BE2C (cell line): Measurements from ENCODE around the gene SLC6A7.

Experiments used
- DNase-seq: peaks from one replicate; pipeline ENCODE4 v3.0.0-alpha.2; 2020
- H3K27me3 ChIP-seq: fragments of 250-450 bp; sonication (Bioruptor Pico); 2 replicates; pipeline ENCODE4 v1.5.1; 2020; ENCODE audit warnings: mild to moderate bottlenecking
- H3K36me3 ChIP-seq: fragments of 250-450 bp; sonication (Bioruptor Pico); 2 replicates; pipeline ENCODE4 v1.5.1; 2020; ENCODE audit warnings: mild to moderate bottlenecking
- H3K4me1 ChIP-seq: fragments of 250-450 bp; sonication (Bioruptor Pico); 2 replicates; pipeline ENCODE4 v1.5.1; 2020
- H3K4me3 ChIP-seq: 2 replicates; pipeline ENCODE4 v1.5.1; 2011; ENCODE audit warnings: low read depth, low read length
- H3K9me3 ChIP-seq: fragments of 250-450 bp; sonication (Bioruptor Pico); 2 replicates; pipeline ENCODE4 v1.5.1; 2020
- TF ChIP-seq, protein P1 (sequence below): IDR thresholded peaks from 2 replicates; pipeline ENCODE4 v1.5.1; 2012; ENCODE audit warnings: mild to moderate bottlenecking, low read depth, low read length

Gene SLC6A7

DNA sequence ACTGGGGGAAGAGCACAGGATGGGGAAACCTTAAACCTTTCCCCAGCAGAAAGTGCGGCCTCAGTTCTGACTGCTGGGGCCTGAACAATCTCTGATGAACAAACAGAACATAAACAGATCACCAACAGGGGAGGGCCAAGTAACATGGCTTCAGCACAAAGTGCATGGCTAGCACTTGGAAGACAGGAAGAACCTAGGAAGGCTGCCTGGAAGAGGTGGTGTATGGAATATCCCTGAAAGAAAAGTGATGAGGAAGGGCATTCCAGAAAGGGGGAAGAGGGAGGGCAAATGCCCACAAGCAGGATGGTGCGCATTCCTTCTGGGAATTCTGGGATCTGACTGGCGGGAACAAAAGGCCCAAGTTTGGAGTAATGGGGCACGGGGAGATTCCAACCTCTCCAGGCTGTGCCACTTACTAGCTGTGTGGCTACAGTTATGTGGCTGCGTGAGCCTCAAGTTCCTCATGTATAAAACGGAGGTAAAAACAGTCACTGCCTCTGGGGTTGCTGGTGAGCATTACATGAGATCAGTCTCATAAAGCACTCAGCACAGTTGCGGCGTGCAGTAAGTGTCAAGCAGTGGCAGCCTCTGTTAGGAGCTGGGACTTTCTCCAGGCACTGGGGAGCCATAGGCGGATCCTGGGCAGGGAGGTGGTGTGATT lies 35.8 kb upstream of the SLC6A7 start:
- peaks cover 37% of the 10 kb centered on the region for H3K4me1 ChIP-seq
- H3K36me3 ChIP-seq: peaks cover 5% of the 10 kb centered on the region; the same call in 1 of the 2 replicates
- no peaks in the 10 kb centered on the region for H3K27me3 ChIP-seq
- TF ChIP-seq, protein P1, sequence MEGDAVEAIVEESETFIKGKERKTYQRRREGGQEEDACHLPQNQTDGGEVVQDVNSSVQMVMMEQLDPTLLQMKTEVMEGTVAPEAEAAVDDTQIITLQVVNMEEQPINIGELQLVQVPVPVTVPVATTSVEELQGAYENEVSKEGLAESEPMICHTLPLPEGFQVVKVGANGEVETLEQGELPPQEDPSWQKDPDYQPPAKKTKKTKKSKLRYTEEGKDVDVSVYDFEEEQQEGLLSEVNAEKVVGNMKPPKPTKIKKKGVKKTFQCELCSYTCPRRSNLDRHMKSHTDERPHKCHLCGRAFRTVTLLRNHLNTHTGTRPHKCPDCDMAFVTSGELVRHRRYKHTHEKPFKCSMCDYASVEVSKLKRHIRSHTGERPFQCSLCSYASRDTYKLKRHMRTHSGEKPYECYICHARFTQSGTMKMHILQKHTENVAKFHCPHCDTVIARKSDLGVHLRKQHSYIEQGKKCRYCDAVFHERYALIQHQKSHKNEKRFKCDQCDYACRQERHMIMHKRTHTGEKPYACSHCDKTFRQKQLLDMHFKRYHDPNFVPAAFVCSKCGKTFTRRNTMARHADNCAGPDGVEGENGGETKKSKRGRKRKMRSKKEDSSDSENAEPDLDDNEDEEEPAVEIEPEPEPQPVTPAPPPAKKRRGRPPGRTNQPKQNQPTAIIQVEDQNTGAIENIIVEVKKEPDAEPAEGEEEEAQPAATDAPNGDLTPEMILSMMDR: no peak; the same call in 1 of the 2 replicates
- no peaks in the 10 kb centered on the region for H3K9me3 ChIP-seq
- peak; percentile 64 for DNase-seq
- H3K4me3 ChIP-seq: peak overlapping the region; percentile 85

DNA sequence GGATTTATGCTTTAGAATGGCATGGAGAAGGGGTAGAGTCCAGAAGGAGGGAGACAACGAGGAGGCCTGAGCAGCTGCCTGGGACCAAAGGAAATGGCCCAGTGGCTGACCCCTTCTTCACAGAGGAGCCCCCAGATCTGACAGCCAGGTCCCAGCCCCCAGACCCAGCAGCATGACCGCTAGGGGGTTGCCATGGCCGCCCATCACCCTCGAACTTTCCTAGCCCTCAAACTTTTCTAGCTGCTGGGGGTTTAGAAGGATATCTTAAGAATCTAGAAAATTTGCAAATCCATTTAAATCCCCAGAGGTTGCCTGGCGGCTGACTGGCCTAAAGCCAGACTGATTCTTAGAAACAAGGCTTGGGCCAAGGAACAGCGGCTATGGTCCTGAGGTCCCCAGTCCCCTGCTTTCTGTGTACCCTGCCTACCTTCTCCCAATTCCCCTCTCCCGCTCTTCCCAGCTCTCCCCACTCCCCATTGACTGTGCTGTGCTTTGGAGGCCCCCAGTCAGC lies 35.2 kb upstream of the SLC6A7 start:
- peak overlapping the region; percentile 85 for H3K4me3 ChIP-seq
- peaks cover 40% of the 10 kb centered on the region for H3K4me1 ChIP-seq
- H3K9me3 ChIP-seq: no peaks in the 10 kb centered on the region
- H3K36me3 ChIP-seq: peaks cover 5% of the 10 kb centered on the region; the same call in 1 of the 2 replicates
- DNase-seq: no peak
- TF ChIP-seq, protein P1: peak; percentile 25; the same call in 1 of the 2 replicates
- no peaks in the 10 kb centered on the region for H3K27me3 ChIP-seq

DNA sequence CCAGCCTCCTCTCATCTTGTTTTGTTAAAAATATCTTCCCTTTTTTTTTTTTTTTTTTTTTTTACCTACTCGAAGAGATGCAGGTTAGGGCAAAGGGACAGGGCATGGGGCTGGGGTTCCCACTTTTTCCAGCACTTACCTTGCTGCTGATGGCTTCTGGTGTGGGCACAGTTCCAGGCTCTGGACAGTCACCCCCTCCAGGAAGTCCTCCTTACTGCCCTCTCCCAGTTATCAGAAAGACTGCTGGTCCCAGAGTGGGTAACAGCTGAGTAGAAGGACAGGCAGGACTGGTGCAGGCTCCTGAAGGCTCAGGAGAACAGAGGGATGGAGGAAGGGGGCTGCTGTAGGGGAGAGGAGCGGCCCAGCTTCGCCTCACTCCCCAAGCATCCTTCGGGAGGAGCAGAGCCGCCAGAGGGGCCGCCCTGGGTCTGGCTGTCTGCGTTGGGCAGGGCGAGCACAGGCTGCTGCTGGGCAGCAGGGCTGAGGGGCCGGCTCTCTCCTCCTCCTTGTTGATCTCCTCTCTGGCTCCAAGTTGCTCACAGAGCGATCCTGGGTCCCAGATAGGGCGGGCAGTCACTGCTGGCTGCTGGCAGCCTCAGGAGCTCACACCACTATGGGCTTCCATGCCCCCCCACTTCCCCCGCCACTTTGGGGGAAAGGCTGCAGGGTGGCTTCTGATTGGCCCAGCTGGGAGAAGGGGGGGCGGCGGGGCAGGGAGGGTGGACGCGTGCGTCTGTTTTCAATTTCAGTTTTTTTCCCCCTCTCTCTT lies 34.4 kb upstream of the SLC6A7 start, which contains the start of gene PDGFRB:
PDGFRB (minus strand) TSS at position 588 of the 769 bp plus-strand sequence. CDS start 18,798 bp downstream, outside the sequence.
- TF ChIP-seq, protein P1: no peak
- peak; percentile 95 for DNase-seq
- peak within 1 kb of the TSS; percentile 85 for H3K4me3 ChIP-seq

DNA sequence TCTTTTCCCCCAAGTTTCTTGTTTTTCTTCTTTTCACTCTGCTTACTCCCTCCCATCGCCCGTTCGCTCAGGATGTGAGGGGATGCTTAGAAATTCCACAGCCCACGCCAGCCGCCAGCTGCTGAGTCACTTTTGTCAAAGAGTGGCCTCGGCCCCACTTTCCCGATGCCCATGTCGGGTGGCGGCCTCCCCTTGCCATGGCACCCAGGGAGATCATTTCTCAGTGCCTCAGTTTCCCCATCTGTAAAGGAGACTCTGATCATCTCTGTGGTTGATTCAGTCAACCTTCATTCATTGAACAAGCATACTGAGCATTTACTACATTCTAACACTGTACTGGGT lies 33.9 kb upstream of the SLC6A7 start:
- peak overlapping the region; percentile 85 for H3K4me3 ChIP-seq
- TF ChIP-seq, protein P1: no peak
- H3K4me1 ChIP-seq: peaks cover 51% of the 10 kb centered on the region
- no peak for DNase-seq
- peaks cover 5% of the 10 kb centered on the region; the same call in 1 of the 2 replicates for H3K36me3 ChIP-seq
- no peaks in the 10 kb centered on the region for H3K27me3 ChIP-seq
- H3K9me3 ChIP-seq: no peaks in the 10 kb centered on the region

More for the DNA sequence above, 34.4 kb upstream of the SLC6A7 start, which contains the start of gene PDGFRB:
- Histone ChIP-seq H3K36me3 (peaks cover 5% of the 10 kb centered on the region; the same call in 1 of the 2 replicates), H3K9me3 (no peaks in the 10 kb centered on the region), H3K27me3 (no peaks in the 10 kb centered on the region), H3K4me1 (peaks cover 48% of the 10 kb centered on the region)

DNA sequence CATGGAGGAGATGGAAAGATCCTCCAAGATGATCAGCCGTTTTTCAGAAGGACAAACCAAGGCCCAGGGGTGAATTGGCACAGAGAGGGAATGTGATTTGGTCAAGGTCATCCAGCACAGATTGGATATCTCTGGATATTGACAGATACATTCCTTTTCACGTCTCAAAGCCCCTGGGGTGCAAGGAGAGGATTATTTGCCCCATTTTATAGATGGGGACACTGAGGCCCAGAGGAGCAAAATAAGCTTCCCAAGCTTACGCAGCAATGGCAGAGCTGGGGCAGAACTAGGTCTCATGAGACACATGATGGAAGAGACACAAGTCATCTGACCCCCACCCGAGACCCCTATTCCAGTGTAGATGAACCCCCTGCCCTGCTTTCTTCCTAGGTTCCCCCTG lies 33.3 kb upstream of the SLC6A7 start:
- DNase-seq: no peak
- Histone ChIP-seq H3K9me3 (no peaks in the 10 kb centered on the region), H3K4me1 (peaks cover 55% of the 10 kb centered on the region), H3K36me3 (peaks cover 5% of the 10 kb centered on the region; the same call in 1 of the 2 replicates), H3K27me3 (no peaks in the 10 kb centered on the region), H3K4me3 (peak overlapping the region; percentile 85)
- TF ChIP-seq, protein P1: no peak
